H1 (cell line): ENCODE results near the gene HADH. TPM values are rescaled to one million over a fixed set of nuclear protein-coding genes. Genes with fewer than 3 reads are reported as not detected.

ENCODE experiments used
- CTCF ChIA-PET: fragments of 300-600 bp; sonication (Branson Sonifier 250); formaldehyde crosslinking; loops from one replicate; lab custom pipeline; 2021; ENCODE audit not compliant: partially characterized antibody; lab: Charles Lee
- POLR2A ChIA-PET: fragments of 300-600 bp; sonication (Branson Sonifier 250); formaldehyde crosslinking; loops from one replicate; lab custom pipeline; 2021; ENCODE audit warnings: inconsistent platforms; ENCODE audit not compliant: partially characterized antibody; lab: Charles Lee
- DNase-seq, 2 experiments: peaks; one replicate each; pipeline versions ENCODE4 v3.0.0 to v3.0.0-alpha.2; 2010 to 2022; ENCODE audit warnings: low spot score in 2 of 2, low read depth in 1 of 2, mixed read lengths in 1 of 2
- FAIRE-seq: peaks from 2 replicates; lab custom pipeline; 2011; peaks lifted over from hg19 to GRCh38; lab: Jason Lieb, UNC
- H2AFZ ChIP-seq: 2 replicates; pipeline ENCODE4 v1.8.1; 2012; ENCODE audit warnings: low read length, inconsistent platforms
- H2AK5ac ChIP-seq: 2 replicates; pipeline ENCODE4 v1.6.1; 2013; ENCODE audit warnings: low read depth, low read length
- H2BK120ac ChIP-seq: replicated peaks from 2 replicates; pipeline ENCODE3; 2013; ENCODE audit warnings: low read depth, low read length, inconsistent platforms
- H2BK12ac ChIP-seq: 2 replicates; pipeline ENCODE4 v1.6.1; 2013; ENCODE audit warnings: low read depth, low read length
- H2BK15ac ChIP-seq: 2 replicates; pipeline ENCODE4 v1.6.1; 2013; ENCODE audit warnings: low read length
- H2BK20ac ChIP-seq: 2 replicates; pipeline ENCODE4 v1.6.1; 2013; ENCODE audit warnings: low read length
- H2BK5ac ChIP-seq: 2 replicates; pipeline ENCODE4 v1.6.1; 2013; ENCODE audit warnings: low read depth, low read length
- H3K14ac ChIP-seq: 2 replicates; pipeline ENCODE4 v1.6.1; 2013; ENCODE audit warnings: inconsistent platforms; ENCODE audit not compliant: insufficient read length
- H3K18ac ChIP-seq: 2 replicates; pipeline ENCODE4 v1.6.1; 2013; ENCODE audit warnings: low read length; ENCODE audit errors: extremely low read depth
- H3K23ac ChIP-seq: 2 replicates; pipeline ENCODE4 v1.6.1; 2013; ENCODE audit warnings: inconsistent platforms; ENCODE audit not compliant: insufficient read length
- H3K23me2 ChIP-seq: 2 replicates; pipeline ENCODE4 v1.6.1; 2013; ENCODE audit warnings: low read depth, low read length
- H3K27ac ChIP-seq: 2 replicates; pipeline ENCODE4 v1.6.1; 2011; ENCODE audit warnings: low read depth, low read length, inconsistent platforms
- H3K27me3 ChIP-seq, 4 experiments: replicated peaks in 1 of 4; 1 replicate in 1 of 4; 2 replicates in 3 of 4; pipeline versions ENCODE4 v1.6.1 to v1.8.1; 2011 to 2013; ENCODE audit warnings: low read length in 3 of 4, mild to moderate bottlenecking in 3 of 4, inconsistent platforms in 2 of 4, mixed read lengths in 2 of 4, moderate library complexity in 1 of 4; ENCODE audit not compliant: control insufficient read depth in 3 of 4, insufficient read depth in 3 of 4; ENCODE audit errors: extremely low read depth in 1 of 4
- H3K36me3 ChIP-seq, 4 experiments: 2 replicates each; pipeline versions ENCODE4 v1.6.1 to v1.8.1; 2011 to 2013; ENCODE audit warnings: mild to moderate bottlenecking in 4 of 4, low read length in 3 of 4, moderate library complexity in 2 of 4, control low read depth in 1 of 4, inconsistent platforms in 1 of 4; ENCODE audit not compliant: insufficient read depth in 4 of 4, control insufficient read depth in 2 of 4
- H3K4ac ChIP-seq: replicated peaks from 2 replicates; pipeline ENCODE3; 2013; ENCODE audit warnings: low read length, low read depth, mixed read lengths, inconsistent platforms; ENCODE audit not compliant: insufficient read length
- H3K4me1 ChIP-seq, 4 experiments: replicated peaks in 1 of 4; 1 replicate in 1 of 4; 2 replicates in 3 of 4; pipeline versions ENCODE4 v1.6.1 to v1.8.1; 2011 to 2013; ENCODE audit warnings: low read length in 3 of 4, inconsistent platforms in 2 of 4, mixed read lengths in 1 of 4; ENCODE audit not compliant: insufficient read depth in 4 of 4, control insufficient read depth in 3 of 4
- H3K4me2 ChIP-seq, 2 experiments: 2 replicates each; pipeline versions ENCODE4 v1.6.1 to v1.8.1; 2011 to 2013; ENCODE audit warnings: low read depth in 2 of 2, low read length in 2 of 2, control low read depth in 1 of 2, inconsistent platforms in 1 of 2, mild to moderate bottlenecking in 1 of 2; ENCODE audit not compliant: insufficient read depth in 1 of 2
- H3K4me3 ChIP-seq, 4 experiments: fragments of 200-600, 300-600 bp in 1 of 4; sonication (generic), shearing (Covaris generic), sonication (Bioruptor Twin) in 1 of 4; 2 replicates each; pipeline versions ENCODE4 v1.5.1 to v1.8.1; 2011 to 2016; ENCODE audit warnings: low read length in 4 of 4, low read depth in 3 of 4, control low read depth in 2 of 4, inconsistent platforms in 2 of 4, mild to moderate bottlenecking in 2 of 4, mixed read lengths in 1 of 4, moderate library complexity in 1 of 4; ENCODE audit not compliant: insufficient read depth in 2 of 4; ENCODE audit errors: extremely low read depth in 1 of 4
- H3K56ac ChIP-seq: replicated peaks from 2 replicates; pipeline ENCODE3; 2013; ENCODE audit warnings: low read depth, mild to moderate bottlenecking, mixed read lengths, low read length, inconsistent platforms; ENCODE audit not compliant: insufficient read length
- H3K79me1 ChIP-seq: 2 replicates; pipeline ENCODE4 v1.6.1; 2013; ENCODE audit warnings: low read depth, low read length, control low read depth
- H3K79me2 ChIP-seq, 2 experiments: 2 replicates each; pipeline versions ENCODE4 v1.6.1 to v1.8.1; 2012 to 2013; ENCODE audit warnings: low read length in 2 of 2, mild to moderate bottlenecking in 2 of 2, inconsistent platforms in 1 of 2; ENCODE audit not compliant: insufficient read depth in 2 of 2, control insufficient read depth in 1 of 2
- H3K9ac ChIP-seq, 4 experiments: replicated peaks in 1 of 4; 1 replicate in 1 of 4; 2 replicates in 3 of 4; pipeline versions ENCODE4 v1.6.1 to v1.8.1; 2011 to 2013; ENCODE audit warnings: low read depth in 3 of 4, low read length in 3 of 4, control low read depth in 2 of 4, mild to moderate bottlenecking in 2 of 4, moderate library complexity in 2 of 4, inconsistent platforms in 1 of 4; ENCODE audit errors: extremely low read depth in 1 of 4
- H3K9me3 ChIP-seq, 2 experiments: 2 replicates each; pipeline versions ENCODE4 v1.6.1 to v1.8.1; 2012 to 2013; ENCODE audit warnings: mild to moderate bottlenecking in 2 of 2, moderate library complexity in 2 of 2, control low read depth in 1 of 2, inconsistent platforms in 1 of 2, low read depth in 1 of 2, low read length in 1 of 2, mixed read lengths in 1 of 2; ENCODE audit not compliant: insufficient read depth in 2 of 2
- H4K20me1 ChIP-seq, 2 experiments: replicated peaks in 1 of 2; 2 replicates each; pipeline versions ENCODE3 to v1.8.1; 2011 to 2013; ENCODE audit warnings: inconsistent platforms in 2 of 2, low read length in 2 of 2, mild to moderate bottlenecking in 1 of 2; ENCODE audit not compliant: insufficient read depth in 2 of 2, control insufficient read depth in 1 of 2
- H4K5ac ChIP-seq: 2 replicates; pipeline ENCODE4 v1.6.1; 2013; ENCODE audit warnings: low read length, low read depth, mixed read lengths, inconsistent platforms; ENCODE audit not compliant: insufficient read length
- H4K8ac ChIP-seq: 2 replicates; pipeline ENCODE4 v1.8.0; 2013; ENCODE audit warnings: mild to moderate bottlenecking, moderate library complexity, low read length, inconsistent platforms; ENCODE audit not compliant: insufficient read depth; ENCODE audit errors: extremely low read depth
- H4K91ac ChIP-seq: replicated peaks from 2 replicates; pipeline ENCODE3; 2013; ENCODE audit warnings: low read length, mixed read lengths, inconsistent platforms; ENCODE audit not compliant: insufficient read length
- CBX5 ChIP-seq: fragments of 300-800, 300-1000 bp; sonication (generic); IDR thresholded peaks from 2 replicates; pipeline ENCODE4 v1.7.1; 2016; ENCODE audit warnings: antibody characterized with exemption, low read length, low read depth
- MAFK ChIP-seq: IDR thresholded peaks from 2 replicates; pipeline ENCODE4 v1.6.1; 2012; ENCODE audit warnings: low read depth, mild to moderate bottlenecking, improper control_type of control experiment, low read length
- TCF12 ChIP-seq: IDR thresholded peaks from 2 replicates; pipeline ENCODE4 v1.6.1; 2011; ENCODE audit warnings: low read depth, mild to moderate bottlenecking, low read length
- WGBS, 2 experiments: shearing (Covaris generic) in 1 of 2; methylation state at CpG; one replicate each; pipeline versions ENCODE4 v1.1.6 to v1.1.7; 2013 to 2015; ENCODE audit warnings: low lambda C conversion rate in 2 of 2, mixed read lengths in 2 of 2, inconsistent platforms in 1 of 2, low coverage in 1 of 2, missing lambda C conversion rate in 1 of 2; ENCODE audit not compliant: insufficient replicate concordance in 2 of 2, insufficient coverage in 1 of 2, insufficient read length in 1 of 2; ENCODE audit errors: extremely low coverage in 1 of 2, missing lambda C conversion rate in 1 of 2; 5-methylcytosine and 5-hydroxymethylcytosine counted together
- polyA plus RNA-seq, 7 experiments: library from polyadenylated mRNA; depleted of rRNA in 3 of 7; stranded (reverse) in 5 of 7; unstranded in 2 of 7; fragments of >200 nt in 5 of 7; fragments of 200-250 nt in 2 of 7; gene quantifications; 1 replicate in 5 of 7; 2 replicates in 1 of 7; 4 replicates in 1 of 7; pipeline versions ENCODE4 v1.2.1 to v1.2.3, GENCODE V29; 2011 to 2013; ENCODE audit warnings: missing spikeins in 2 of 7, mixed read lengths in 2 of 7
- total RNA-seq: library from RNA; stranded (reverse); fragmentation: NEBNext Ultra II Directional; extraction: Animal tissue kit (Norgen Biotek cat#: 25700); gene quantifications from 2 replicates; pipeline ENCODE4 v1.2.1, GENCODE V29; 2021

The HADH gene
- total and polyA plus RNA-seq, 2 of the 8 experiments (the other 6 are each of a cell fraction or from before 2014, with no cell fraction given), result 47.5 to 54.4 TPM

GRCh38 chr4:108060686-108061321 is 71.1 kb downstream of the HADH start:
- no peak overlapping the region for H3K9ac ChIP-seq
- no peak overlapping the region for H3K14ac ChIP-seq
- H2BK5ac ChIP-seq, result no peak overlapping the region
- no peaks in the 10 kb centered on the region for H3K23me2 ChIP-seq
- no peak overlapping the region for H4K91ac ChIP-seq
- FAIRE-seq (no peak), DNase-seq (no peak)
- H3K4me2 ChIP-seq, result no peak overlapping the region
- POLR2A ChIA-PET, result no interaction called here
- H3K18ac ChIP-seq, result no peak overlapping the region
- no peak overlapping the region for H4K5ac ChIP-seq
- no peak overlapping the region for H2BK120ac ChIP-seq
- H3K4me1 ChIP-seq, result no peaks in the 10 kb centered on the region; a peak in 1 of 7 replicates
- H2BK15ac ChIP-seq, result no peak overlapping the region
- no peak overlapping the region for H2AK5ac ChIP-seq
- no peak overlapping the region for H2BK12ac ChIP-seq
- H3K27me3 ChIP-seq, result no peaks in the 10 kb centered on the region; a peak in 1 of 7 replicates
- H4K8ac ChIP-seq, result no peak overlapping the region
- no peaks in the 10 kb centered on the region for H4K20me1 ChIP-seq
- no peak overlapping the region for H3K27ac ChIP-seq
- H3K4me3 ChIP-seq, result no peak overlapping the region
- no peak overlapping the region for H2AFZ ChIP-seq
- H3K56ac ChIP-seq, result no peak overlapping the region
- H3K79me2 ChIP-seq, result no peaks in the 10 kb centered on the region
- H3K79me1 ChIP-seq, result no peaks in the 10 kb centered on the region
- no peak overlapping the region for H3K23ac ChIP-seq
- H3K9me3 ChIP-seq, result no peaks in the 10 kb centered on the region
- H3K4ac ChIP-seq, result no peak overlapping the region
- H2BK20ac ChIP-seq, result no peak overlapping the region
- H3K36me3 ChIP-seq, result no peaks in the 10 kb centered on the region
- CTCF ChIA-PET, result interaction anchor here (0.6 to 4.5 kb wide), 21 partner anchors 8 to 532 kb away, joined by 3 to 39 read pairs (median 5); no protein-coding TSS in a partner anchor
- 79% methylated on average over 5 of the region's 5 CpGs; no CpG with 5 or more reads in 1 of the 2 experiments for WGBS, 2 experiments
- TF ChIP-seq CBX5 (no peak), TCF12 (no peak), MAFK (no peak)
